ENCODE measurements around the gene WFDC13. TPM values are rescaled to one million over a fixed set of nuclear protein-coding genes. Genes with fewer than 3 reads are reported as not detected.

WFDC13 gene
- total RNA-seq, 1 experiment from 2014 or later: not detected

DNA sequence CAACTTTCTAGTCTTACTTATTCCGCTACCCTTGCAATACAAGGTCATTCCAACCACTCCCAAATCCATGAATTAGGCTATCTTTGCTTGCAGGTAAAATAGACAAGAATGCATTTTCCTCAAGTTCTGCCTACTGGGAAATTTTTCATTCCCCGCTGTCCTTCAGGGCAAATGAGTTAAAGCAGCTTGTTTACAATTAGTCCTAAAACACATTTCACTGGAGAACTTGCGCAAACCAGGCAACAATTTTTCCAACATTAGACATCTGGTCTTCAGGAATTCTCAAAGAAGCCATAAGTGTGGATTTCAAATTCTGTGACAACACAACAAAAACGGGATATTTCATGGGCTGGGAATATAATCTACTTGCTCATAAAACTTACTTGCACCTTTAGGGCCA, 40.8 kb downstream of the WFDC13 start:
- CTCF ChIA-PET: no interaction called here
- no peak for TF ChIP-seq EZH2phosphoT487 (IDR thresholded peaks at IDR 0.05; ENCODE audit: borderline replicate concordance, low read length)
- no peak for TF ChIP-seq EZH2 (IDR thresholded peaks at IDR 0.05; ENCODE audit: low read length, unreplicated experiment)
- TF ChIP-seq, protein P1, sequence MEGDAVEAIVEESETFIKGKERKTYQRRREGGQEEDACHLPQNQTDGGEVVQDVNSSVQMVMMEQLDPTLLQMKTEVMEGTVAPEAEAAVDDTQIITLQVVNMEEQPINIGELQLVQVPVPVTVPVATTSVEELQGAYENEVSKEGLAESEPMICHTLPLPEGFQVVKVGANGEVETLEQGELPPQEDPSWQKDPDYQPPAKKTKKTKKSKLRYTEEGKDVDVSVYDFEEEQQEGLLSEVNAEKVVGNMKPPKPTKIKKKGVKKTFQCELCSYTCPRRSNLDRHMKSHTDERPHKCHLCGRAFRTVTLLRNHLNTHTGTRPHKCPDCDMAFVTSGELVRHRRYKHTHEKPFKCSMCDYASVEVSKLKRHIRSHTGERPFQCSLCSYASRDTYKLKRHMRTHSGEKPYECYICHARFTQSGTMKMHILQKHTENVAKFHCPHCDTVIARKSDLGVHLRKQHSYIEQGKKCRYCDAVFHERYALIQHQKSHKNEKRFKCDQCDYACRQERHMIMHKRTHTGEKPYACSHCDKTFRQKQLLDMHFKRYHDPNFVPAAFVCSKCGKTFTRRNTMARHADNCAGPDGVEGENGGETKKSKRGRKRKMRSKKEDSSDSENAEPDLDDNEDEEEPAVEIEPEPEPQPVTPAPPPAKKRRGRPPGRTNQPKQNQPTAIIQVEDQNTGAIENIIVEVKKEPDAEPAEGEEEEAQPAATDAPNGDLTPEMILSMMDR (conservative IDR thresholded peaks at IDR 0.05; ENCODE audit: low read depth, low read length): no peak
- no peak overlapping the region for H3K4me3 ChIP-seq (ENCODE audit: low read length)
- no peaks in the 10 kb centered on the region for H3K9me3 ChIP-seq (ENCODE audit: low read length)
- H3K79me2 ChIP-seq (ENCODE audit: low read length): no peaks in the 10 kb centered on the region
- intact Hi-C loops (cut with micrococcal nuclease): no loop called here
- no peak for DNase-seq
- no peaks in the 10 kb centered on the region for H3K9me2 ChIP-seq (replicated peaks; ENCODE audit: low read length)
- no peaks in the 10 kb centered on the region for H3K4me1 ChIP-seq (ENCODE audit: insufficient read depth, low read length)
- H3K36me3 ChIP-seq (ENCODE audit: low read depth, low read length): no peaks in the 10 kb centered on the region
- no peak overlapping the region for H3K27ac ChIP-seq (ENCODE audit: low read length)
- POLR2A ChIA-PET (ENCODE audit: unreplicated experiment): no interaction called here
- no peaks in the 10 kb centered on the region for H4K20me1 ChIP-seq (ENCODE audit: low read length)
- H3F3A ChIP-seq (ENCODE audit: low read length, unreplicated experiment): no peaks in the 10 kb centered on the region
- H3K4me2 ChIP-seq (ENCODE audit: low read length): no peak overlapping the region
- H3K9ac ChIP-seq (ENCODE audit: low read length): no peak overlapping the region
- no TSS peak for BruUV-seq (replicated peaks)
- no peak overlapping the region for H2AFZ ChIP-seq (ENCODE audit: low read length)
- no peaks in the 10 kb centered on the region for H3K27me3 ChIP-seq (ENCODE audit: low read length)
- ATAC-seq: no peak

DNA sequence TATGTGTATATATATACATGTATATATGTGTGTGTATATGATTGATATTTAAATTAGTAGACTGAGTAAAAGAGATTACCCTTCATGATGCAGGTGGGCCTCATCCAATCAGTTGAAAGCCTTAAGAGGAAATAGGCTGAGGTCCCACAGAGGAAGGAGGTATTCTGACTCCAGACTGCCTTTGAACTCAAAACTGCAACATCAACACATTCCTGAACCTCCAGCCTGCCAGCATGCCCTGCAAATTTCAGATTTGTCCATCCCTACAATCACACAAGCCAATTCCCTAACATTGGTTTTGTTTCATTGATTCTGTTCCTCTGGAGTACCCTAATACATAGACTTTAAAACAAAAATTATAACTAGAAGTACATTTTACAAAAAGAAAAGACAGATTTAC, 43.2 kb downstream of the WFDC13 start:
- H3K36me3 ChIP-seq (ENCODE audit: low read depth, low read length): no peaks in the 10 kb centered on the region
- H3K27ac ChIP-seq (ENCODE audit: low read length): no peak overlapping the region
- H3K4me1 ChIP-seq (ENCODE audit: insufficient read depth, low read length): no peaks in the 10 kb centered on the region
- H3K4me3 ChIP-seq (ENCODE audit: low read length): no peak overlapping the region
- H3K79me2 ChIP-seq (ENCODE audit: low read length): no peaks in the 10 kb centered on the region
- ChIA-PET CTCF (no interaction called here), POLR2A (ENCODE audit: unreplicated experiment) (no interaction called here)
- intact Hi-C loops (cut with micrococcal nuclease): no loop called here
- ATAC-seq: no peak
- H3K4me2 ChIP-seq (ENCODE audit: low read length): no peak overlapping the region
- no TSS peak for BruUV-seq (replicated peaks)
- H3K9me3 ChIP-seq (ENCODE audit: low read length): no peaks in the 10 kb centered on the region
- H3K9ac ChIP-seq (ENCODE audit: low read length): no peak overlapping the region
- no peak for TF ChIP-seq EZH2 (IDR thresholded peaks at IDR 0.05; ENCODE audit: low read length, unreplicated experiment)
- TF ChIP-seq, protein P1 (conservative IDR thresholded peaks at IDR 0.05; ENCODE audit: low read depth, low read length): no peak
- TF ChIP-seq EZH2phosphoT487 (IDR thresholded peaks at IDR 0.05; ENCODE audit: borderline replicate concordance, low read length): no peak
- H3F3A ChIP-seq (ENCODE audit: low read length, unreplicated experiment): no peaks in the 10 kb centered on the region
- H4K20me1 ChIP-seq (ENCODE audit: low read length): no peaks in the 10 kb centered on the region
- no peaks in the 10 kb centered on the region for H3K9me2 ChIP-seq (replicated peaks; ENCODE audit: low read length)
- no peak overlapping the region for H2AFZ ChIP-seq (ENCODE audit: low read length)
- 0 out of 2 replicates have a peak, but pooled peaks cover 5% of the 10 kb centered on the region for H3K27me3 ChIP-seq (ENCODE audit: low read length)
- DNase-seq: no peak

DNA sequence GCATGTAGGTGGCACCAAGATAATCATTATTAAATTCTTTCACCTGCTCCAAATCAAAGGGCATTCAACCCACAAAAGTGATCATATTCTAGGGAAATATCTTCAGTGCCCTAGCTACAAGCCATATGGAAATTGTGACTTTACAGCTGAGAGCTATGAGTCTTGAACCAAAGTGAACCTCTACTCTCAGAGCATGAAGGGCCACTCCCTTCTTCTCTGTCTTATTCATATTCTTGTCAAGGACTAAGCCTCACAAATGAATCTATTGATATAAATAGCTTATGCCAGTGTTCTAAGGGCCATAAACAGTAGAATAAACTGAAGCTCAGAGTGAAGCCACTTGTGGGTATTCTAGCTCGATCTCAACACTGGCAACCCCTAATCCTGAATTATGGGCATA, 49.9 kb downstream of the WFDC13 start:
- Histone ChIP-seq H3K36me3 (ENCODE audit: low read depth, low read length) (no peaks in the 10 kb centered on the region), H3K4me3 (ENCODE audit: low read length) (no peak overlapping the region), H3K4me2 (ENCODE audit: low read length) (no peak overlapping the region), H3K9me2 (replicated peaks; ENCODE audit: low read length) (no peaks in the 10 kb centered on the region), H3K27me3 (ENCODE audit: low read length) (0 out of 2 replicates have a peak, but pooled peaks cover 5% of the 10 kb centered on the region), H3K4me1 (ENCODE audit: insufficient read depth, low read length) (no peaks in the 10 kb centered on the region), H4K20me1 (ENCODE audit: low read length) (no peaks in the 10 kb centered on the region), H3K9me3 (ENCODE audit: low read length) (no peaks in the 10 kb centered on the region), H3K79me2 (ENCODE audit: low read length) (no peaks in the 10 kb centered on the region), H2AFZ (ENCODE audit: low read length) (no peak overlapping the region), H3F3A (ENCODE audit: low read length, unreplicated experiment) (no peaks in the 10 kb centered on the region), H3K9ac (ENCODE audit: low read length) (no peak overlapping the region), H3K27ac (ENCODE audit: low read length) (no peak overlapping the region)
- no peak for TF ChIP-seq EZH2 (IDR thresholded peaks at IDR 0.05; ENCODE audit: low read length, unreplicated experiment)
- TF ChIP-seq, protein P1 (conservative IDR thresholded peaks at IDR 0.05; ENCODE audit: low read depth, low read length): no peak
- TF ChIP-seq EZH2phosphoT487 (IDR thresholded peaks at IDR 0.05; ENCODE audit: borderline replicate concordance, low read length): no peak
- DNase-seq: no peak
- BruUV-seq (replicated peaks): no TSS peak
- POLR2A ChIA-PET (ENCODE audit: unreplicated experiment): no interaction called here
- intact Hi-C loops (cut with micrococcal nuclease): no loop called here
- CTCF ChIA-PET: no interaction called here
- no peak for ATAC-seq
